ENCODE results near the gene FCN1. TPM values are rescaled to one million over a fixed set of nuclear protein-coding genes. Genes with fewer than 3 reads are reported as not detected.
A peak's percentile ranks its signal among the peaks of the same experiment; 100 is the strongest.

FCN1 gene
- total and polyA plus RNA-seq, 10 donors: 5.2 to 209 (median 44.9) TPM

DNA sequence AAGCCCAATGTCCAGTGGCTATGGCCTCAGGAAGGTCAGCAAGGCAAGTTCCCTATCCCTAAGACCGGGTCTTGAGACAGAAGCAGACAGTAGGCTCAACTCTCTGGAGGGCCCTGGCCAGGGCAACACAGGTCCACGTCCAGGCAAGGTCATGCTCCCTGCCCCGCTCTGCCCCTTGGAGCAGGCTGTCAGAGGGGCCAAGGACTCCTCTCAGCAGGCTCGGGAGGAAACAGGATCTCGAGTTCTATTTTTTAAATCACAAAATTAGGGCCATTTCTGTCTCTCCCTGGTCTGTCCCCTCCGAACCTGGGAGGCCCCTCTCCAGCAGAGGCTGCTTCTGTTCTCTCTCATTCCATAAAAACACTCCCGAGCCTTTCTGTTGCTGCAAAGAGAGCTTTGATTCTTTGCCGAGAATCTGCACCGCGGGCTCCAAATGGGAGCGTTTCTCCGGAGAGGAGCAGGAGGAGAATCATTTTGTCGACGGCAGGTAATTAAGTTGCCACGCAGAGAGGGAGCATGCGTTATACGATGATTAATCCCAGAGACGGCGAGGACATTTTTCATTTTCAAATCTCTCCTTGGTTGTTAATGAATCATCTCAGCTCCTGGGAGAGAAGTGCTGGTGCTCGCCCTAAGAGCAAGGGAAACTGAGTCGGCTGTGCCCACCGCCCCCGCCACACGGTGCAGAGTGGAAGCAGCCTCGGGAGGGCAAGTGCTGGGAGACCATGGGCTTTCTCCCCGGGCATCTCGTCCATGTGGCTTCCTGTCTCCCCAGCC lies 24.5 kb upstream of the FCN1 start:
- intact Hi-C loops (cut with DNase I; ENCODE audit: low total_unique reads): no loop called here
- H3K27ac ChIP-seq: no peak overlapping the region
- no peaks in the 10 kb centered on the region for H3K36me3 ChIP-seq
- no peak overlapping the region for H3K4me3 ChIP-seq
- TF ChIP-seq, protein P1, sequence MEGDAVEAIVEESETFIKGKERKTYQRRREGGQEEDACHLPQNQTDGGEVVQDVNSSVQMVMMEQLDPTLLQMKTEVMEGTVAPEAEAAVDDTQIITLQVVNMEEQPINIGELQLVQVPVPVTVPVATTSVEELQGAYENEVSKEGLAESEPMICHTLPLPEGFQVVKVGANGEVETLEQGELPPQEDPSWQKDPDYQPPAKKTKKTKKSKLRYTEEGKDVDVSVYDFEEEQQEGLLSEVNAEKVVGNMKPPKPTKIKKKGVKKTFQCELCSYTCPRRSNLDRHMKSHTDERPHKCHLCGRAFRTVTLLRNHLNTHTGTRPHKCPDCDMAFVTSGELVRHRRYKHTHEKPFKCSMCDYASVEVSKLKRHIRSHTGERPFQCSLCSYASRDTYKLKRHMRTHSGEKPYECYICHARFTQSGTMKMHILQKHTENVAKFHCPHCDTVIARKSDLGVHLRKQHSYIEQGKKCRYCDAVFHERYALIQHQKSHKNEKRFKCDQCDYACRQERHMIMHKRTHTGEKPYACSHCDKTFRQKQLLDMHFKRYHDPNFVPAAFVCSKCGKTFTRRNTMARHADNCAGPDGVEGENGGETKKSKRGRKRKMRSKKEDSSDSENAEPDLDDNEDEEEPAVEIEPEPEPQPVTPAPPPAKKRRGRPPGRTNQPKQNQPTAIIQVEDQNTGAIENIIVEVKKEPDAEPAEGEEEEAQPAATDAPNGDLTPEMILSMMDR (IDR thresholded peaks at IDR 0.05 in 8 of 11, conservative IDR thresholded peaks at IDR 0.05 in 3 of 11): no peak
- TF ChIP-seq POLR2A (IDR thresholded peaks at IDR 0.05): no peak
- TF ChIP-seq POLR2AphosphoS5 (IDR thresholded peaks at IDR 0.05): no peak
- H3K27me3 ChIP-seq (replicated peaks in 1 of 7): peaks cover 0 to 81% (median 7%) of the 10 kb centered on the region in 7 donors
- WGBS, 5 donors: 61 to 68% (median 65%) methylated on average over 27 of the region's 27 CpGs
- peak; percentile 39 for DNase-seq
- H3K4me1 ChIP-seq: peaks cover 0 to 24% (median 9%) of the 10 kb centered on the region in 6 donors
- H3K9me3 ChIP-seq: no peaks in the 10 kb centered on the region

DNA sequence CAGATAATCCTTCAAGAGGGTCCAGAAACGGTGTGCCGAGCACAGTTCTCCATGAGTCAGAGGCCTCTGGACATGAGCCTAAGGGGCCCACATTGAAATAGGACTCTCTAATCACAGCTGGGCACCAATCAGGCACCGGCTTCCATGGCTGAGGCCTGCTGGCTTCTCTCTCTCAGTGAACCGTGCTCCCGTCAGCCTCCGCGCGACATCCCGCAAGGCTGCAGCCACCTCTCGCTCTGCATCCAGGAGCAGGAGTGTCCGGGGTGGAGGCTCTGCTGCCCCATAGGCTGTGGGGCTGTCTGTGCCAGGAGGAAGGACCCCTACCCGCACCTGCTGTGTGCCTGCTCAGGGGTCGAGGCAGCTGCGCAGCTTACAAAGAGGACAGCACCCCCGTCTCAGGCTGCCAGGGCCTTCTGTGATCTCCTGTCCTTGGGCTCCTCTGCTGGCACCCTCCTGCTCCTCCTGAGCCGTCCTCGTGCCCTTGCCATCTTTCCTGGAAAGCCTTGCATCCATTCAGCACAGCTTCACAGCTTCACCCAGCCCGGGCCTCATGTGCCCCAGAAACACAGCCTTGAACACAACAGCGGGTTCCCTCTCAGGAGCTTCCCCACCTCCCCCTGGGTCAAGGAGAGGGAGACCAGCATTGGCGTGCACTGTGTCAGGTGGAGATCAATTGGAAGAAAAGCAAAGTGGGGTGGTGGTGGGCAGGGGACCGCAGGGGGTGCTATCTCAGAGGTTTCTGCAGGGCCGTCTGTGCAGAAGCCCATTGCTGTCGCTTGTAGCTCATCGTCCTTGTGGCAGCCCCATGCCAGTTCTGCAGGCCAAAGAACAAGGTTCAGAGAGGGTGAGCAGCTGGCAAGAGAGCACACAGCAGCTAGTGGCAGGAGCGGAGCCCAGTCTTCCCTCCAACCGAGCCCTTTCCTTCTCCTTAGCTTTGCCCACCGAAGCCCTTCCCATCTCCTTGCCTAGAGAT lies 22.8 kb upstream of the FCN1 start:
- DNase-seq: peak; percentile 53
- intact Hi-C loops (cut with DNase I; ENCODE audit: low total_unique reads): no loop called here
- Histone ChIP-seq H3K36me3 (no peaks in the 10 kb centered on the region), H3K4me3 (no peak overlapping the region), H3K4me1 (peaks cover 0 to 41% (median 26%) of the 10 kb centered on the region in 6 donors), H3K27ac (no peak overlapping the region), H3K9me3 (no peaks in the 10 kb centered on the region), H3K27me3 (replicated peaks in 1 of 7) (peaks cover 0 to 78% (median 7%) of the 10 kb centered on the region in 7 donors)
- WGBS, 5 donors: 87 to 93% (median 90%) methylated on average over 24 to 27 of the region's 27 CpGs
- TF ChIP-seq, protein P1 (IDR thresholded peaks at IDR 0.05 in 8 of 11, conservative IDR thresholded peaks at IDR 0.05 in 3 of 11): no peak
- no peak for TF ChIP-seq POLR2A (IDR thresholded peaks at IDR 0.05)
- TF ChIP-seq POLR2AphosphoS5 (IDR thresholded peaks at IDR 0.05): no peak

DNA sequence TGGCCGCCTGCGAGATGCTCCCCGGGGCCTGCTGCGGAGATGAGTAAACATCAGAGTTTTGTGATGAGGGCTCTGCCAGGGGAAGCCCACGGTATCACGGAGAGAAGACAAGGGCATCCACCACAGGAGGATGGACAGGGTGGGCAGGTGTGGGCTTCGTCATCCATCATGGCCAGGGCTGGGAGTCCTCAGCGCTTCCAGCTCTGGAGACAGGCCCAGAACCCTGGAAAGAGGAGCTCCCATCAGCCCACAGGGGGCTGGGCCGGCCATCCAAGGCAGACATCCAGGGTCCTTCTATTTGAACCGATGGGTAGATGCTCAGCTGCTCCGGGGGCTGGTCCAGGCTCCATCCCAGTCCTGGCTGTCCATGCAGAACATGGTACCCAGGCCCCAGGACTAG lies 22.1 kb upstream of the FCN1 start:
- H3K36me3 ChIP-seq: no peaks in the 10 kb centered on the region
- intact Hi-C loops (cut with DNase I; ENCODE audit: low total_unique reads): no loop called here
- H3K27me3 ChIP-seq (replicated peaks in 1 of 7): peaks cover 0 to 75% (median 7%) of the 10 kb centered on the region in 7 donors
- TF ChIP-seq POLR2AphosphoS5 (IDR thresholded peaks at IDR 0.05) (no peak), POLR2A (IDR thresholded peaks at IDR 0.05) (no peak)
- TF ChIP-seq, protein P1 (IDR thresholded peaks at IDR 0.05 in 8 of 11, conservative IDR thresholded peaks at IDR 0.05 in 3 of 11): no peak
- DNase-seq: peak; percentile 52
- no peak overlapping the region for H3K27ac ChIP-seq
- H3K4me3 ChIP-seq: no peak overlapping the region
- H3K9me3 ChIP-seq: no peaks in the 10 kb centered on the region
- 75 to 93% (median 88%) methylated on average over 11 of the region's 11 CpGs for WGBS, 5 donors
- H3K4me1 ChIP-seq: peaks cover 0 to 48% (median 33%) of the 10 kb centered on the region in 6 donors

Data from spleen (tissue), 11 donors.